Measurements from ENCODE around the gene BPNT1.

- TF ChIP-seq EZH2 (IDR thresholded peaks at IDR 0.05): no peak
- no peak for TF ChIP-seq POLR2AphosphoS5 (IDR thresholded peaks at IDR 0.05; ENCODE audit: borderline replicate concordance, low read depth, low read length)
Measured at GRCh38 chr1:220044678-220045355, 44.8 kb downstream of the BPNT1 start.
